A375 (cell line): Measurements from ENCODE around the gene LOXHD1. TPM values are rescaled to one million over a fixed set of nuclear protein-coding genes. Genes with fewer than 3 reads are reported as not detected.

Experiments used
- total RNA-seq: library from RNA; depleted of rRNA; stranded (reverse); fragments of >200 nt; shearing (Covaris generic); gene quantifications from 2 replicates; pipeline ENCODE4 v1.2.3, GENCODE V29; 2014; rRNA removed

The LOXHD1 gene
- not detected in 2 replicates for total RNA-seq

GRCh38 chr18:46657115-46657955 is at the start of gene LOXHD1:
LOXHD1 (minus strand) TSS chr18:46657220; CDS start chr18:46657033, 187 bp downstream.

Other genes with a start within 250 kb of the LOXHD1 start
- 0.38 and 0.64 TPM in 2 replicates for gene ST8SIA5, start 99.8 kb upstream of the LOXHD1 start, total RNA-seq